Measurements from ENCODE around the gene NINJ1. TPM values are rescaled to one million over a fixed set of nuclear protein-coding genes. Genes with fewer than 3 reads are reported as not detected.
A peak's percentile ranks its signal among the peaks of the same experiment; 100 is the strongest.

The NINJ1 gene
- total and polyA plus RNA-seq, 2 of the 13 experiments (the other 11 are each of a cell fraction or from before 2014, with no cell fraction given) = 81.2 to 92.1 TPM

DNA sequence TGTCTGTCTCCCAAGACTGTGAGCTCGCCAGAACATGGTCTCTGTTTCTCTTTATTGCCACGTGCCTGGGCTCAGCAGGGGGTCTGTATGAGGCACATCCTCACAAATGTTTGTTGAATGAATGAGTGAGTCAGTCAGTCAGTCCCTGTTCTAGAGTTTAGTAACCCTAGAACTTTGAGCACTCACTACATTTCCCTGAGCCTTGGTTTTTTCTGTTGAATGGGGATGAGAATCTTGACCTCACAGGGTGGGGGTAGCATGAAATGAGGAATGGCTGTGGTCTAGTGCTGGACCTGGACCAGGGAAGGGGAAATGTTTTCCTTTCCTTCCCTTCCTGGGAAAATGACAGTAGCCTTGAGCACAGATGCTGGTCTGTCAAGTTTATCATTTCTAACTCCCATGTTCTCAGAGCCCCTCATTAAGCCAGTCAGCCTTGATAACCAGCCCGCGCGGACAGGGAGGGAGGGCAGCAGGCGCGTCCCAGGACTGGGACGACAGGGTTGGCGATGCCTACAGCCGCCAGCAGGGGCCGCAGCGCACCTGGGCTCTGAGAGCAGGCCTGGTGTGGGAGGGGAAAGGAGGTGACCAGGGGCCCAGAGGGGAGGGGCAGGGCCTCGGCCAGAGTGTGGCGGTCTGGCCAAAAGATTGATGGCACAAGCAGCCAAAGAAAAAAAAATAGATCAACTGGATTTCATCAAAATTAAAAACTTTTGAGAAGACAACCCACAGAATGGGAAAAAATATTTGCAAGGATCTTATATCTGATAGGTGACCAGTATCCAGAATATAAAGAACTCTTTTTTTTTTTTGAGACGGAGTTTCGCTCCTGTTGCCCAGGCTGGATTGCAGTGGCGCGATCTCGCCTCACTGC is 25.8 kb upstream of the NINJ1 start (continued):
- TF ChIP-seq ETV5 (CRISPR knock-in tag; IDR thresholded peaks at IDR 0.05; ENCODE audit: borderline replicate concordance) (peak; percentile 53), RELA (CRISPR knock-in tag; IDR thresholded peaks at IDR 0.05) (no peak), KDM6A (CRISPR knock-in tag; IDR thresholded peaks at IDR 0.05; ENCODE audit: low read depth) (no peak), GATAD2A (CRISPR knock-in tag; IDR thresholded peaks at IDR 0.05) (peak; percentile 64), POLR2AphosphoS5 (IDR thresholded peaks at IDR 0.05; ENCODE audit: low read depth, low read length) (no peak), RXRB (CRISPR knock-in tag; IDR thresholded peaks at IDR 0.05; ENCODE audit: borderline replicate concordance) (peak; percentile 57; the same call in 1 of the 2 replicates), MED8 (CRISPR knock-in tag; IDR thresholded peaks at IDR 0.05; ENCODE audit: insufficient replicate concordance) (no peak), RNF2 (conservative IDR thresholded peaks at IDR 0.05; ENCODE audit: low read depth) (no peak), ZNF761 (CRISPR knock-in tag; conservative IDR thresholded peaks at IDR 0.05) (no peak), SOX6 (IDR thresholded peaks at IDR 0.05) (no peak), SOX6 (CRISPR knock-in tag; IDR thresholded peaks at IDR 0.05) (0 out of 2 replicates have a peak, but pooled peaks have one; percentile 26), SPEN (CRISPR knock-in tag; IDR thresholded peaks at IDR 0.05; ENCODE audit: low read depth) (no peak)
- TF ChIP-seq, protein P1, sequence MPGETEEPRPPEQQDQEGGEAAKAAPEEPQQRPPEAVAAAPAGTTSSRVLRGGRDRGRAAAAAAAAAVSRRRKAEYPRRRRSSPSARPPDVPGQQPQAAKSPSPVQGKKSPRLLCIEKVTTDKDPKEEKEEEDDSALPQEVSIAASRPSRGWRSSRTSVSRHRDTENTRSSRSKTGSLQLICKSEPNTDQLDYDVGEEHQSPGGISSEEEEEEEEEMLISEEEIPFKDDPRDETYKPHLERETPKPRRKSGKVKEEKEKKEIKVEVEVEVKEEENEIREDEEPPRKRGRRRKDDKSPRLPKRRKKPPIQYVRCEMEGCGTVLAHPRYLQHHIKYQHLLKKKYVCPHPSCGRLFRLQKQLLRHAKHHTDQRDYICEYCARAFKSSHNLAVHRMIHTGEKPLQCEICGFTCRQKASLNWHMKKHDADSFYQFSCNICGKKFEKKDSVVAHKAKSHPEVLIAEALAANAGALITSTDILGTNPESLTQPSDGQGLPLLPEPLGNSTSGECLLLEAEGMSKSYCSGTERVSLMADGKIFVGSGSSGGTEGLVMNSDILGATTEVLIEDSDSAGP (CRISPR knock-in tag; IDR thresholded peaks at IDR 0.05; ENCODE audit: borderline replicate concordance) = peak; percentile 75
- TF ChIP-seq, protein P2, sequence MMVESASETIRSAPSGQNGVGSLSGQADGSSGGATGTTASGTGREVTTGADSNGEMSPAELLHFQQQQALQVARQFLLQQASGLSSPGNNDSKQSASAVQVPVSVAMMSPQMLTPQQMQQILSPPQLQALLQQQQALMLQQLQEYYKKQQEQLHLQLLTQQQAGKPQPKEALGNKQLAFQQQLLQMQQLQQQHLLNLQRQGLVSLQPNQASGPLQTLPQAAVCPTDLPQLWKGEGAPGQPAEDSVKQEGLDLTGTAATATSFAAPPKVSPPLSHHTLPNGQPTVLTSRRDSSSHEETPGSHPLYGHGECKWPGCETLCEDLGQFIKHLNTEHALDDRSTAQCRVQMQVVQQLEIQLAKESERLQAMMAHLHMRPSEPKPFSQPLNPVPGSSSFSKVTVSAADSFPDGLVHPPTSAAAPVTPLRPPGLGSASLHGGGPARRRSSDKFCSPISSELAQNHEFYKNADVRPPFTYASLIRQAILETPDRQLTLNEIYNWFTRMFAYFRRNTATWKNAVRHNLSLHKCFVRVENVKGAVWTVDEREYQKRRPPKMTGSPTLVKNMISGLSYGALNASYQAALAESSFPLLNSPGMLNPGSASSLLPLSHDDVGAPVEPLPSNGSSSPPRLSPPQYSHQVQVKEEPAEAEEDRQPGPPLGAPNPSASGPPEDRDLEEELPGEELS (CRISPR knock-in tag; IDR thresholded peaks at IDR 0.05) = no peak
- TF ChIP-seq, protein P3, sequence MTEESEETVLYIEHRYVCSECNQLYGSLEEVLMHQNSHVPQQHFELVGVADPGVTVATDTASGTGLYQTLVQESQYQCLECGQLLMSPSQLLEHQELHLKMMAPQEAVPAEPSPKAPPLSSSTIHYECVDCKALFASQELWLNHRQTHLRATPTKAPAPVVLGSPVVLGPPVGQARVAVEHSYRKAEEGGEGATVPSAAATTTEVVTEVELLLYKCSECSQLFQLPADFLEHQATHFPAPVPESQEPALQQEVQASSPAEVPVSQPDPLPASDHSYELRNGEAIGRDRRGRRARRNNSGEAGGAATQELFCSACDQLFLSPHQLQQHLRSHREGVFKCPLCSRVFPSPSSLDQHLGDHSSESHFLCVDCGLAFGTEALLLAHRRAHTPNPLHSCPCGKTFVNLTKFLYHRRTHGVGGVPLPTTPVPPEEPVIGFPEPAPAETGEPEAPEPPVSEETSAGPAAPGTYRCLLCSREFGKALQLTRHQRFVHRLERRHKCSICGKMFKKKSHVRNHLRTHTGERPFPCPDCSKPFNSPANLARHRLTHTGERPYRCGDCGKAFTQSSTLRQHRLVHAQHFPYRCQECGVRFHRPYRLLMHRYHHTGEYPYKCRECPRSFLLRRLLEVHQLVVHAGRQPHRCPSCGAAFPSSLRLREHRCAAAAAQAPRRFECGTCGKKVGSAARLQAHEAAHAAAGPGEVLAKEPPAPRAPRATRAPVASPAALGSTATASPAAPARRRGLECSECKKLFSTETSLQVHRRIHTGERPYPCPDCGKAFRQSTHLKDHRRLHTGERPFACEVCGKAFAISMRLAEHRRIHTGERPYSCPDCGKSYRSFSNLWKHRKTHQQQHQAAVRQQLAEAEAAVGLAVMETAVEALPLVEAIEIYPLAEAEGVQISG (CRISPR knock-in tag; IDR thresholded peaks at IDR 0.05) = peak; percentile 44; the same call in 1 of the 2 replicates
- TF ChIP-seq, protein P4, sequence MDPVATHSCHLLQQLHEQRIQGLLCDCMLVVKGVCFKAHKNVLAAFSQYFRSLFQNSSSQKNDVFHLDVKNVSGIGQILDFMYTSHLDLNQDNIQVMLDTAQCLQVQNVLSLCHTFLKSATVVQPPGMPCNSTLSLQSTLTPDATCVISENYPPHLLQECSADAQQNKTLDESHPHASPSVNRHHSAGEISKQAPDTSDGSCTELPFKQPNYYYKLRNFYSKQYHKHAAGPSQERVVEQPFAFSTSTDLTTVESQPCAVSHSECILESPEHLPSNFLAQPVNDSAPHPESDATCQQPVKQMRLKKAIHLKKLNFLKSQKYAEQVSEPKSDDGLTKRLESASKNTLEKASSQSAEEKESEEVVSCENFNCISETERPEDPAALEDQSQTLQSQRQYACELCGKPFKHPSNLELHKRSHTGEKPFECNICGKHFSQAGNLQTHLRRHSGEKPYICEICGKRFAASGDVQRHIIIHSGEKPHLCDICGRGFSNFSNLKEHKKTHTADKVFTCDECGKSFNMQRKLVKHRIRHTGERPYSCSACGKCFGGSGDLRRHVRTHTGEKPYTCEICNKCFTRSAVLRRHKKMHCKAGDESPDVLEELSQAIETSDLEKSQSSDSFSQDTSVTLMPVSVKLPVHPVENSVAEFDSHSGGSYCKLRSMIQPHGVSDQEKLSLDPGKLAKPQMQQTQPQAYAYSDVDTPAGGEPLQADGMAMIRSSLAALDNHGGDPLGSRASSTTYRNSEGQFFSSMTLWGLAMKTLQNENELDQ (CRISPR knock-in tag; IDR thresholded peaks at IDR 0.05; ENCODE audit: borderline replicate concordance) = peak; percentile 36; the same call in 1 of the 2 replicates
- TF ChIP-seq, protein P5, sequence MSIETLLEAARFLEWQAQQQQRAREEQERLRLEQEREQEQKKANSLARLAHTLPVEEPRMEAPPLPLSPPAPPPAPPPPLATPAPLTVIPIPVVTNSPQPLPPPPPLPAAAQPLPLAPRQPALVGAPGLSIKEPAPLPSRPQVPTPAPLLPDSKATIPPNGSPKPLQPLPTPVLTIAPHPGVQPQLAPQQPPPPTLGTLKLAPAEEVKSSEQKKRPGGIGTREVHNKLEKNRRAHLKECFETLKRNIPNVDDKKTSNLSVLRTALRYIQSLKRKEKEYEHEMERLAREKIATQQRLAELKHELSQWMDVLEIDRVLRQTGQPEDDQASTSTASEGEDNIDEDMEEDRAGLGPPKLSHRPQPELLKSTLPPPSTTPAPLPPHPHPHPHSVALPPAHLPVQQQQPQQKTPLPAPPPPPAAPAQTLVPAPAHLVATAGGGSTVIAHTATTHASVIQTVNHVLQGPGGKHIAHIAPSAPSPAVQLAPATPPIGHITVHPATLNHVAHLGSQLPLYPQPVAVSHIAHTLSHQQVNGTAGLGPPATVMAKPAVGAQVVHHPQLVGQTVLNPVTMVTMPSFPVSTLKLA (IDR thresholded peaks at IDR 0.05) = no peak
